GM21381 (cell line): ENCODE results near the gene LRFN2.

ENCODE experiments used
- ATAC-seq: cut with Tn5 transposase; IDR thresholded peaks from one replicate; pipeline ENCODE4 v1.9.1; 2021; ENCODE audit warnings: mild to moderate bottlenecking, moderate library complexity; ENCODE audit not compliant: unreplicated experiment

Gene LRFN2

DNA sequence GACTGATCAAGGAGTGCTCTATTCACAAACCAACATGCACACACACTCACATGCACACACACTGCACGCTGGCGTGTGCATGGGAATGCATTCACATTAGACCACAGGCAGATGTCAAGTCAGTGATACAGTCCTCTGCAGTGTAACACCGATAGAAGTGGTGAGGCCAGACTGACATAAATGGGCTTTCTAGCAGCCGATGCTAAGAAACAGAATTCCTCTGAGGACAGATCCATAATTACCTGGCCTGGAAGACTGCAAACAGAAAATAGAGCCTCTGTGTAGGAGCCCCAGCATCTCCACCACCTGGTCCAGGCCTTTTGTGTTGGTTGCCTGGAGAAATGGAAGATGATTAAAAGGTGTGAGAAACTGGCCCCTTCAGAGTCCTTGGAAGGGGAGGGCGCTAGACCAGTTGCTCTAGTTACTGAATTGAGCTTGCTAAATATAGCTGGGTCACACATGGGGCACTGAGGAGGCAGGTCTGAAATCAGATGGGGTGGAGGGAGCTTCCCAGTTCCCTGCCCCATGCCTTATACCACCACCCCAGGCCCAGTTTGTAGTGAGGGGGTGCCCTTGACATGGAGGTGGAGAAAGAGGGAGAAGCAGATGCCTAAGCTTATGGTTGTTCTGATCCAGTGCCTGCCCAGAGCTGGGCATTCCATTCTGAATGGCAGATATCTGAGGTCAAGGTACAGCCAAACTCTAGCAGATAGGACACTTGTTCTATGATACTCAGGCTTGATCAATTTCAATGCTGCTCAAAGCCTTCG lies 233.8 kb downstream of the LRFN2 start:
- no peak for ATAC-seq

DNA sequence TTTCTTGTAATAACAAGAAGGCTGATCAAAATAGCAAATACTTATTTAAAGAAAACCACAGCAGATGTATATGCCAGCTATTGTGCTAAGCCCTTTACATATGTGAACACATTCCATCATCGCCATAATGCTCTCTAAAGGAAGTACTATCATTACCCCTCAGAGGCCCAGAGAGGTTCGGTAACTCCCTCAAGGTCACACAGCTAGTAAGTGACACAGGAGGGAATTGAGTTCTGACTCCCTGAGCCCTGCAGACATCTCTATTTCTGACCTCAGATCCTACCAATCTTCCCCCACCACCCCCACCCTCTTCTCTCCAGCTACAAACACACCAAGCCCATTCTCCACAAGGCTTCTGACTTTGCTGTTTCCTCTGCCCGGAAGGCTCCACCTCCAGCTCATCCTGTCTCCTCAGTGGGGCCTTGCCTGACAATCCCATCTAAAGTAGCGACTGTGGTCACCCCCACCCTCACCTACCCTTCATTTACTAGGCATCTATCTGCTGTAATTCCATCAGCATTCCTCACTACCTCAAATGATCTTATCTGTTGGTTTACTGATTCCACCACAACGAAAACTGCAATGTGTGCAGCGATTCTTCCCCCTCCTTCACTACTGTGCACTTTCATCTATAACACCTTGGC lies 234.5 kb downstream of the LRFN2 start:
- no peak for ATAC-seq

DNA sequence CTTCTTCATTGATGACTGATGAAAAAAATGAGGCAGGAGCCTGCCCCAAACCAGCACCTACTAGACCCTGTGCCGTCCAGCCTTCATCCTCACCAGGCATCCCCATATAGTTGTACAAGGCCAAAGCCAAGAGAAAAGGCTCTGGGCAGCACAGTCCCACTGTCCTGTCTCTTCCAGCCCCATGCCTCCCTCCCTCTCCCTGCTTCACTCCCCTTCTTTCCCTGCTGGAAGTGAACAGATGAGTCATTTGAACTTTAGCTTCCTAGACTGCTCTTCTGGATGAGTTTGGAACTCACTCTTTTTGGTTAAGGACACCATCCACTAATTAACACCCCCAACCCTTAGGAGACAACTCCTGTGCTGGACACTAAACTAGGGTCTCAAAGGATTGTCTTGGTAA lies 235.2 kb downstream of the LRFN2 start:
- no peak for ATAC-seq

DNA sequence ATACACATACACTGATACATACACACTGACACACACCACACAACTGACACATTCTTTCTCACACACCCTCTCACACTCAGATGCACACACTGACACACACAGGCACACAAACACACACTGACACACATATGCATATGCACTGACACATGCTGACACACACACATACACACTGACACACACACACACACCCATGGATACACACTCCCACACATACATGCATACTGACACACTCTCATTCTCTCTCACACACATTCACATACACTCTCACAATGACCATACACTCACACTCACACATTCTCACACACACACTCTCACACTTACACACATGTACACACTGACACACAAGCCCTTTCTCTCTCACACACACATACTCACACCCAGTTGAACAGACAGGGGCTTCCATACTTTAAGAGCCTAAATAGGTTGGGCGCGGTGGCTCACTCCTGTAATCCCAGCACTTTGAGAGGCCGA lies 236.4 kb downstream of the LRFN2 start:
- no peak for ATAC-seq

DNA sequence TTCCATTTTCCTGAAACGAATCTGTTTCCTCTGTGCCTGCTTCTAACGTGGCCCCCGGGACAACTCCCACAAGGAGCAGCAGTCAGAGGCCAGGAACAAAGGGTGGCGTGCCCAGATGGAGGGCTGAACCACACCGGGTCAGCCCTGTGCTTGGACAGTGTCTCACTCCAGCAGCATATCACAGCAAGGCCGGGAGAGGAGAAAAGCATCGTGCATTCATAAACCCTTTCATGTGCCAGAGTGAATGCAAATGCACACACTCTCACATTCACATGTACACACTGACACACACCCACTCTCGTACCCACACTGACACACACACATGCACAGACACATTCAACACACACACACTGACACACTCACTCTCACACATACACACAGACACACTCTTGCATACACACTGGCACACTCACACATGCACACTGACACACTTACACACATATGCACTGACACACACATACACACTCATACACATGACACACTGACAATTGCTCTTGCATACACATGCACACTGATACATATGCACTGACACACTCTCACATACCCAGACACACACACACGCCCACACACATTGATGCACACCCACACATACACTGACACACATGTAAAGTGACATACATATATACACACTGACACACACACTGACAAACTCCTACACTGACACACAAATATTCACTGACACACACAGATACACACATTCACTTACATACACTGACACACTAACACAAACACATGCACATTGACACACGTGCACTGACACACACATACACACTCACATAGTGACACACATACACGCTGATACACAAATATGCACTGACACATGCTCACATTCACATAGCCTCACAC lies 237.0 kb downstream of the LRFN2 start:
- no peak for ATAC-seq

DNA sequence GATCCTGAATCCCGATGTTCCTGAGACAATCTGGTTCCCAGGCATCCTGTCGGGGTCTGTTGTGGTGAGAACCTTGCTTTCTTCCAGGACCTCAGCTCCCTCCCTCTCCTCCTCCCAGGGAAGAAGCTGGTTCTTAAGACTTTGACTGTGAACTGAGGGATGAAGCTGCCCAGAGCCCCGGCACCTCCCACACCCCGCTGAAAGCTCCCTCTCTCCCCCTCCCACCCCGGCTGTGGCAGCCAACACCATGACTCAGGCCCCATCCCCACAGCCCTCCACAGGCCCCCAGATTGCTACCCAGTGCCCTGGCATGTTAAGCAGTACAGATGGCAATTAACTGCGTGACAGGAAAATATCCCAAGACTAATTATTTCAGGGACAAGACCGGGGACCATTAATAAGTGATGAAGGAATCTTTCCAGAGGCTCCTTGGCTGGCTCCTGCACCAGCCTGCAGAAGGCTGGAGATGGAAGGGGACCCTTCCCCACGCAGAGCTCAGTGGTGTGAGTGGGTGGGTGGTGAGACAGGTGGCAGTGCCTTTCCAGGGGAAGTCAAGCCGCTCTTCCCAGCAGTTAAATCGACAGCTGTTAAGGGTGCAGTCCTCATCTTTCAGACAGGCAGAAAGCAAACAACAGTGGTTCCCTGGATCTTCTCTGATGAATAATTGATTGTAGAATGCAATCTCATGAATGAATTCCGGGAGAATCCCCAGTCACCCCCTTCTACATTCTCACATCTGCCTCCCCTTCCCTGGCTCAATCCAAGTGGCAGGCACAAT lies 237.9 kb downstream of the LRFN2 start:
- ATAC-seq = no peak

DNA sequence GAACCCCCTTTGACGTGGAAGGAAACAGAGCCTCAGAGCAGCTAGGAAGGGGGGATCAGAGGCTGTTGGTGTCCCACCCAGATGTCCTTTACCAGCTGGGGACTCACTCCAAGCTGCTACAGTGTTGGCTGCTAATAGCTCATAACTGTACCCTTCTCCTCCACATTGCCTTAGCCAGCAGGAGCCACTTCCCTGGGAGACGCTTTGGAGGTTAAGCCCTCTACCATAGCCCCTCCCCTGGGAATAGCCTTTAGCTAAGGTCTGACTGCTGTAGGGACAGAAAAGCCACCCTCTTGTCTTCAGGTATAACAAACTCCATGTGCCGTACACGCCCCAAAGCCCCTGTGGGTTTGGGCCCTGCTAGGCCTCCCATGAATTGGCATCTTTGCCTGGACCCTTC lies 238.6 kb downstream of the LRFN2 start:
- ATAC-seq = no peak

DNA sequence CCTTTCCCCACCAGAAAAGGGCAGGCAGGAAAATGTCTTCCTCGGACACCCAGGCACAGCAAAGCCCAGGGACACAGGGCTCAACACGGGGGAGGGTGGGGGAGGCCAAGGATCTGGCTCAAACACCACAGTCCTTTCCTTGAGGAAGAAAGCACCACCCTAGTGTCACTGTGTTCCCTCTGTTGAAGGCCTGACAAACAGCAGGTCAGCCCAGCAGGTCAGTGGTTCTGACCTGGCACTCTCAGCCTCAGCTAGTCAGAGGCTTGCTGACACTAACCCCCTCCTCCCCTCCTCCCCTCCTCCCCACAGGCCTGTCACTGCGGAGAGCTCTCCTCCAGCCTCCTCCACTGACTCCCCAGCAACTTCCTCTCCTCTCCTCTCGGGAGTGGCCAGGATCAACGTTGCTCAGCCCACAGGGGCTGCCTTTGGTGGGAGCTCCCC lies 239.6 kb downstream of the LRFN2 start:
- no peak for ATAC-seq

DNA sequence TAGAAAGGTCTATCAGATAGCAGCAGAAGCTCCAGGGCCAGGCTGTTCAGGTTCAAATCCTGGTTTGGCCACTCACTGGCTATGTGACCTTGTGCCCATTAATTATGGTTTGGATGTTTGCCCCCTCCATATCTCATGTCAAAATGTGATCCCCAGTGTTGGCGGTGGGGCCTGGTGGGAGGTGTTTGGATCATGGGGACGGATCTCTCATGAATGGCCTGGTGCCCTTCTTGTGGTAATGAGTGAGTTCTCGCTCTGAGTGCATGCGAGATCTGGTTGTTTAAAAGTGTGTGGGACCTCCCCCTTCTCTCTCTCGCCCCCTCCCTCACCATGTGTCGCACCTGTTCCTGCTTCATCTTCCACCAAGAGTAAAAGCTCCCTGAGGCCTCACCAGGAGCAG lies 240.9 kb downstream of the LRFN2 start:
- no peak for ATAC-seq

DNA sequence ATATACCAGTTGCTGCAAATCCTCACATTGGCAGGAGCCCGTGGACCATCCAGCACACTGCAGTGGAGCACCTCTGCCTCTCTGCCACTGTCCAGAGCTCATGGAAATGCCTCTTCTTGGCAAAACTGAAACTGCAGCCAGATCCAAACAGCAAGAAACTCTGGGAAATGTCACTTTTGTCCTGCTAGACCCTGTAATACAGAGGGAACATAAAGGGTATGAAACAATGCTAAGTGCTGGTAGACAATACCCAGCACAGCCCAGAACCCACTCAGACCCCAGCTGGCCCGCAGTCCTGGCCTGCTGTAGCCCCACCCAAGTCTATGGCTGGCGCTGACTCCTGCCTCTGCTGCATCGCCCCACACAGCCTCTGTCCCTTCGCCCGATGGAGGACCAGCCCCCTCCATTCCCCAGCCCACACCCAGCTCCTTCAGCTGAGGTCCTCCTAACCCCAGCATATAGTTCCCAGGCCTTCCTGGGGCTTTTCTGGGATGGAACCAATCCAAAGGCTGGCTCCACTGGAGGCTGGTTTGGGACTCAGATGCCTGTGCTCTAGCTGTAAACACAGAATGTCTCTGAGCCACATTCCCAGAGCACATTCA lies 242.5 kb downstream of the LRFN2 start:
- ATAC-seq = no peak

DNA sequence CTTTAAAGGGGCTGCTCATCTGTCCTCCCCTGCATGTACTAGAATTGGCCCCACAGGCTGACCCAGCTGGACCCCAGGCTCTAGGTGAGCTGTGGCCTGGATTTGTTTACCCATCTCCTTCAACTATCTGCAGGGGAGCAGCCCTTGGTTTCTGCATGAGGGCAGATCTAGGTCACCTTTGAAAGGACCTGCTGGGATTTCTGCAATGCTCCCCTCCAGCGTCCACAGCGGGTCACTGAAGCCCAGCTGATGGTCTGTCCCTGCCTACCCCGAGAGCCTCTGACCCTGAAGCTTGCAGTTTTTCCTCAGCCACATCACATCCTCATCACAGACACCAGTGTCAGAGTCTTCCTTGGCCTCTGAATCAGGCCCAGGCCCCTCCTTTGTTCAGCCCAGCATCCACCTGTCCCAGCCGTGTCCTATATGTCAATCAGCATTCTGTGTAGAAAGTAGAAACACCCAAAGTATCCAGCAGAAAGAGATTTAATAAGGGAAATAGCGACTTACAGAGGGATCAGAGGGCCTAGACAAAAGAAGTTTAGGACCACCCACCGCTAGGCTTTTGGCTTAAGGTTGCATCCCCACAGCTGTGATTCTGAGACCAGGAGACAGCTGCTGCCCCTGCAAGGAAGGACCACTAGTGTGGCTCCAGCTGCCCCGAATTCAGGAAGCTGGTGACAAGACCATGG lies 243.1 kb downstream of the LRFN2 start:
- no peak for ATAC-seq

DNA sequence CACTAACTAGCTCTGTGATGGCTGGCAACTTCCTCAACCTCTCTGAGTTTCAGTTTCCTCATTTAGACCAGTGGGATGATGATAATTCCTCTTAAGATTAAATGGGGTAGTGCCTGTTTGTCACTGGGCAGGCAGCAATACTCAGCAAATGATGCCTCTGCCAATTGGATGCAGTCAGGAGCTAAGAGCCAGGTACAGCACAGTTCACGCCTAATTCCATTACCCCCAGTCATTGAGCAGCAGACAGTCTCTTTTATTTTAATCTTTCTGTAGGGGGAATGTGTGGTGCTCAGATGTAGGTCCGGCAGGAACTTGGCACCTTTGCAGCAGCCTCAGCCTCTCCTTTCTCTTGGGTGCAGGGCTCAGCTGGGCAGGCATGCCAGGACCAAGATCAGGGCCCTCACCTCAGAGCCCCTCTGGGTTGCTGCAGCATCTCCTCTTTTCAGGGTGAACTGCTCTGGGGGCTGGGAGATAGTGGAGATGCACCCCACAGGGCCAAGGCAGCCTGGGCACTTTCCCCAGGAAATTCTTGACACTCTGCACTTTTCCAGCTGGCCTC lies 243.8 kb downstream of the LRFN2 start:
- no peak for ATAC-seq

DNA sequence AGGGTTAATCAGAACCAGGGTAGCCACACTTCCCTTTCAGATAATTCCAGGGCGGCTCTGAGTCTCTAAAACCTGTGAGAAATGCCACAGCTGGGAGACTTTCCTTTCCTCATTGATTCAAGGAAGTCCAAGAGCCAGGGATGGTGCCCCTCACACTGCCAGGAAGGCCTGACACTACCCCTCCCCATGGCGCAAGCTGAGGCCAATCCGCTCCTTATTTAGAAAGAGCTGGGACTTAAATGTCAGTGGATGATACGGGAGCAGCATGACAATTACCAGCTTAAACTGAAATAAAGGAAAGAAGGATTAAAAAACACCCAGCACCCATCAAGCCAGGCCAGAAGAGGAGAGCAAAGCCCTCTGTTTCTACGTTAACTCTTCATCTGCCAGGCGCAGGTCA lies 244.4 kb downstream of the LRFN2 start:
- no peak for ATAC-seq

DNA sequence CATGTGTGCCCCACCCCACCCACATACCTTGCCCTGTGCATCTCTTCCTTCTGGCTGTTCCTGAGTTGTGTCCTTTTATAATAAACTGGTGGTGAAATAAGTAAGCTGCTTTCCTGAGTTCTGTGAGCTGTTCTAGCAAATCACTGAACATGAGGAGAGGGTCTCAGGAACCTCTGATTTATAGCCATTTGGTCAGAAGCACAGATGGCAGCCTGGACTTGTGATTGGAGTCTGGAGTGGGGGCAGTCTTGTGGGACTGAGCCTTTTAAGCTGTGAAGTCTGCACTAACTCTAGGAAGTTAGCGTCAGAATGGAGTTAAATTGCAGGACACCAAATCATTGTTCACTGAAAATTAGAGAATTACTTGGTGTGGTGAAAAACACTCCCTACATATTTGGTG lies 245.4 kb downstream of the LRFN2 start:
- ATAC-seq = no peak
